Stimulated activated CD4-positive, alpha-beta T cell treated with anti-CD3 and anti-CD28 coated beads, Interleukin-2, amount 100 ng/mL, for 4 hours (primary cell): ENCODE data around the gene UBE3D.
A peak's percentile ranks its signal among the peaks of the same experiment; 100 is the strongest.
"Not testable (repeated sequence)": the region's sequence is repeated elsewhere in the genome, so short reads cannot be mapped to it uniquely, and the experiment has no call there.

Source experiments
- DNase-seq: peaks from one replicate; pipeline ENCODE4 v3.0.0-alpha.2; 2020; ENCODE audit warnings: low read depth

Gene UBE3D

GRCh38 chr6:83055366-83055964, 10.2 kb downstream of the UBE3D start:
- DNase-seq, result peak; percentile 15

GRCh38 chr6:83053678-83054077, 12.0 kb downstream of the UBE3D start:
- DNase-seq, result no peak

GRCh38 chr6:83051377-83052172, 14.1 kb downstream of the UBE3D start:
- no peak for DNase-seq

- DNase-seq, result no peak
Measured at GRCh38 chr6:83047065-83047754, 18.4 kb downstream of the UBE3D start.

- DNase-seq, result no peak
Measured at GRCh38 chr6:83044091-83044768, 21.4 kb downstream of the UBE3D start.

- no peak for DNase-seq
Measured at GRCh38 chr6:83042467-83043053, 23.1 kb downstream of the UBE3D start.

GRCh38 chr6:83038246-83038645, 27.4 kb downstream of the UBE3D start:
- DNase-seq, result no peak

GRCh38 chr6:83031689-83032088, 34.0 kb downstream of the UBE3D start:
- DNase-seq, result no peak

- DNase-seq, result no peak
Measured at GRCh38 chr6:83019741-83020140, 45.9 kb downstream of the UBE3D start.

GRCh38 chr6:83011131-83011530, 54.5 kb downstream of the UBE3D start:
- DNase-seq, result not testable (repeated sequence)

- DNase-seq, result no peak
Measured at GRCh38 chr6:83008626-83009025, 57.0 kb downstream of the UBE3D start.

- no peak for DNase-seq
Measured at GRCh38 chr6:83006270-83006905, 59.3 kb downstream of the UBE3D start.

GRCh38 chr6:82996156-82996555, 69.5 kb downstream of the UBE3D start:
- DNase-seq, result no peak

GRCh38 chr6:82995066-82995465, 70.6 kb downstream of the UBE3D start:
- no peak for DNase-seq

GRCh38 chr6:82989736-82990290, 75.8 kb downstream of the UBE3D start:
- no peak for DNase-seq

GRCh38 chr6:82988930-82989351, 76.7 kb downstream of the UBE3D start:
- no peak for DNase-seq

GRCh38 chr6:82987951-82988350, 77.7 kb downstream of the UBE3D start:
- no peak for DNase-seq

GRCh38 chr6:82987416-82987815, 78.2 kb downstream of the UBE3D start:
- no peak for DNase-seq

- DNase-seq, result no peak
Measured at GRCh38 chr6:82984720-82985119, 80.9 kb downstream of the UBE3D start.

- DNase-seq, result no peak
Measured at GRCh38 chr6:82980086-82980485, 85.6 kb downstream of the UBE3D start.

GRCh38 chr6:82979657-82980056, 86.0 kb downstream of the UBE3D start:
- DNase-seq, result no peak
